ENCODE results near the gene MRPL54.

- TF ChIP-seq CTCF (IDR thresholded peaks at IDR 0.05) (no peak), EP300 (IDR thresholded peaks at IDR 0.05) (no peak)
Measured at GRCh38 chr19:3803986-3804385, 41.5 kb downstream of the MRPL54 start.

Data from gastroesophageal sphincter (tissue), 3 donors.